Measurements from ENCODE around the gene ALOXE3.

DNA sequence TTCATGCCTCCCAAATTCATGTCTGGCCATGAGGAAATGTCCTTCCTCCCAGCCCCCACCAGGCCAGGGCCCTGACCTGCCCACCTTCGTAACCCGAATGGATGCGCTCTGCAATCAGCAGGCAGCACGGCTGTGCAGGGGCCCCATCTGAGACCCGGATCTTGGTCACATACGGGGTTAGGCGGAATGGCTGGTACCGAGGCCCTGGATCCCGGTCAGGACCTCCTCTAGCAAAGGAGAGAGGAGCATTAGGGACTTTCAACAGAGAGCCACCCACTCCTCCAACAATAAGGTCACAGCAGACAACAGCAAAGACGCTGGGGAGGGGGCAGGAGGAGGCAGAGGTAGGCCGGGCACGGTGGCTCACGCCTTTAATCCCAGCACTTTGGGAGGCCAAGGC, 30.2 kb upstream of the ALOXE3 start:
- no peak for TF ChIP-seq TAF1 (IDR thresholded peaks at IDR 0.05; ENCODE audit: borderline replicate concordance, insufficient read depth, low read length)
- TF ChIP-seq, protein P1, sequence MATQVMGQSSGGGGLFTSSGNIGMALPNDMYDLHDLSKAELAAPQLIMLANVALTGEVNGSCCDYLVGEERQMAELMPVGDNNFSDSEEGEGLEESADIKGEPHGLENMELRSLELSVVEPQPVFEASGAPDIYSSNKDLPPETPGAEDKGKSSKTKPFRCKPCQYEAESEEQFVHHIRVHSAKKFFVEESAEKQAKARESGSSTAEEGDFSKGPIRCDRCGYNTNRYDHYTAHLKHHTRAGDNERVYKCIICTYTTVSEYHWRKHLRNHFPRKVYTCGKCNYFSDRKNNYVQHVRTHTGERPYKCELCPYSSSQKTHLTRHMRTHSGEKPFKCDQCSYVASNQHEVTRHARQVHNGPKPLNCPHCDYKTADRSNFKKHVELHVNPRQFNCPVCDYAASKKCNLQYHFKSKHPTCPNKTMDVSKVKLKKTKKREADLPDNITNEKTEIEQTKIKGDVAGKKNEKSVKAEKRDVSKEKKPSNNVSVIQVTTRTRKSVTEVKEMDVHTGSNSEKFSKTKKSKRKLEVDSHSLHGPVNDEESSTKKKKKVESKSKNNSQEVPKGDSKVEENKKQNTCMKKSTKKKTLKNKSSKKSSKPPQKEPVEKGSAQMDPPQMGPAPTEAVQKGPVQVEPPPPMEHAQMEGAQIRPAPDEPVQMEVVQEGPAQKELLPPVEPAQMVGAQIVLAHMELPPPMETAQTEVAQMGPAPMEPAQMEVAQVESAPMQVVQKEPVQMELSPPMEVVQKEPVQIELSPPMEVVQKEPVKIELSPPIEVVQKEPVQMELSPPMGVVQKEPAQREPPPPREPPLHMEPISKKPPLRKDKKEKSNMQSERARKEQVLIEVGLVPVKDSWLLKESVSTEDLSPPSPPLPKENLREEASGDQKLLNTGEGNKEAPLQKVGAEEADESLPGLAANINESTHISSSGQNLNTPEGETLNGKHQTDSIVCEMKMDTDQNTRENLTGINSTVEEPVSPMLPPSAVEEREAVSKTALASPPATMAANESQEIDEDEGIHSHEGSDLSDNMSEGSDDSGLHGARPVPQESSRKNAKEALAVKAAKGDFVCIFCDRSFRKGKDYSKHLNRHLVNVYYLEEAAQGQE (IDR thresholded peaks at IDR 0.05; ENCODE audit: insufficient read depth in 1 of 2, low read depth in 2 of 2, low read length in 2 of 2), result no peak
- no peak for TF ChIP-seq POLR2AphosphoS5 (IDR thresholded peaks at IDR 0.05; ENCODE audit: low read depth, low read length)
- TF ChIP-seq SIN3A (IDR thresholded peaks at IDR 0.05; ENCODE audit: borderline replicate concordance, insufficient read depth, low read length), result no peak
- no peak for TF ChIP-seq FOXP2 (optimal IDR thresholded peaks at IDR 0.05; ENCODE audit: borderline replicate concordance, extremely low read depth, extremely low read length, insufficient read depth)

Data from PFSK-1 (cell line).